Skin epidermis (tissue), 12 donors: ENCODE data around the gene BBS9.

Source experiments
- H3K27ac ChIP-seq, 21 experiments: fragments of 200-600 bp; sonication (generic) in 11 of 21; one replicate each; pipeline ENCODE4 v1.5.0; 2020; ENCODE audit warnings: mild to moderate bottlenecking in 3 of 21, inconsistent platforms in 2 of 21, moderate library complexity in 2 of 21
- H3K4me3 ChIP-seq, 7 experiments: fragments of 200-600 bp; sonication (generic) in 2 of 7; one replicate each; pipeline ENCODE4 v1.5.0; 2020; ENCODE audit warnings: inconsistent platforms in 2 of 7, mild to moderate bottlenecking in 2 of 7, moderate library complexity in 1 of 7

BBS9 gene

DNA sequence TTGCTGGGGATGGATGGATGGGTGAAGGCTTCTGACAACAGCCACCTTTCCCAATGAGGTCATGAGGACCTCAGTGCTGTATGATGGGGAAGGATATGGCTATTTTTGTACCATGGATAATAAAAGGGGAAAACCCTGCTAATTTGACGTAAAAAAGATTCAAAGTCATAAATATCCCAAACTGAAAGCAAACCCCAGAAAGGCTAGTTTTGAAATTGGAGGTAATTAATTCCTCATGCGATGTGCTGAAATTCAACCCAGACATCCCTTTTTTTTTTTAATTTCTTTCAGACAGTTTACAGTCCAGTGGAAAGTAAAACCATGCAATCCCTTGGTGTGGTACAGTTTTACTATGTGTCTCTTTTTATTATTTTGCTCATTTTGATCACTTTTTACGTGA lies 521.5 kb downstream of the BBS9 start:
- no peak overlapping the region for H3K4me3 ChIP-seq
- H3K27ac ChIP-seq: no peak overlapping the region

DNA sequence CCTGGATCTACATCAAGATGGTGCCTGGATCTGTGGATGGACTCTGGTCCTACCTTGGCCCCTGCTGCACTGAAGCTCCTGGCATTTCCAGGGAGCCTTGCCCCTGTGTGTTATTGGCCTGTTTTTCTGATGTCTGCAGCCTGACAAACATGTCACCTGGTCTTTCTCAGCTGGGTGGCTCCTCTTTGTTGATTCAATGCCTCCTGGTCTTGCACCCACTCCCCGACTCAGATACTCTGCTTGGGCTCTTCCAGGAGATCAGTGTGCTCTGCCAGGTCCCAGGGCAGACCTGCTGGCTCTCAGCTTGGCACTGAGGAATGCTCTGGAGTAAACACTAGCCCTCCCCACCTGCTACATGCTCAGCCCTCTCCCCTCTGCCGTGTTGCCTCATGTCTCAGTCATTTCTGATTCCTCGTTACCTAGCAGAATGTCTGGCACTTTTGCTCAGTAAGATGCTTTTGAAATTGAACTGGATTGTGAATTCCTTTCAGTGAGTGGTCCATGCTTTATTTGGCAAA lies 522.7 kb downstream of the BBS9 start:
- H3K27ac ChIP-seq: no peak overlapping the region
- H3K4me3 ChIP-seq: no peak overlapping the region

DNA sequence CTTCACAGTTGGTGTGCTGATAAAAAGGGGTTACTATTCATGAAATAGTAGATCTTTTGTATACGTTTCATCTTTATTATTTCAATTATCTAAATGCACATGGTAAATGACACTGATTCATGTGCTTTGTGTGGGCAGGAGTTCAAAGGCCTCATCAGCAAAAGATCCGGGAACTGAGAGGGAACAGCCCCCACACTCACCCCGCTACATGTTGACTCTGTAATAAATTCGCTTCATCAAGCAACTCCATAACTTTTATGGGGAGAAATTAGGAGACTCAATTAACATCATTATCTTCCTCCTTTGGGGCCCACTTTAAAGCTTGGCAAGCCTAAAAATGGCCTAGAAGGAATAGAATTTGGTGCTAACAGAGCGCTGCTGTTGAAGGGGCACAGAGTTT lies 525.3 kb downstream of the BBS9 start:
- Histone ChIP-seq H3K4me3 (no peak overlapping the region), H3K27ac (no peak overlapping the region)
